ENCODE data around the gene LCE3C.

DNA sequence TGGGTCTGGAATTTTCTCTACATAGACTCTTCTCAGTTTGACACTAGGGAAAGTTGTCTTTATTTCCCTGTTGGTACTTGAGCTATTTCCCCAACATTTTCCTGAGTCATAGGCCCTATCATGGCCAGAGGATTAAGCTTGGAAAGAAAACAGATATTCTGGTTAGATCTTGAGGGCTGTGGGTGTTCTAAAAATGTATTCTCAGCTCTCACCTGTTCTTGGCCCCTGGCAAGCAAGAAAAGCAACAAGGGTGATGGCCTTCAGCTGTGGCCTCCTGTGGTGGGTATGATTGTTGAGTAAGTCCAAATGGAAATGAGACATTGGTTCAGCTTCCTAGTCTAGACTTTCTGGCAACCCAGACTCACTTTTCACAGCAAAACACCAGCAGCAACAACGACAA lies 40.3 kb downstream of the LCE3C start:
- TF ChIP-seq, protein P1, sequence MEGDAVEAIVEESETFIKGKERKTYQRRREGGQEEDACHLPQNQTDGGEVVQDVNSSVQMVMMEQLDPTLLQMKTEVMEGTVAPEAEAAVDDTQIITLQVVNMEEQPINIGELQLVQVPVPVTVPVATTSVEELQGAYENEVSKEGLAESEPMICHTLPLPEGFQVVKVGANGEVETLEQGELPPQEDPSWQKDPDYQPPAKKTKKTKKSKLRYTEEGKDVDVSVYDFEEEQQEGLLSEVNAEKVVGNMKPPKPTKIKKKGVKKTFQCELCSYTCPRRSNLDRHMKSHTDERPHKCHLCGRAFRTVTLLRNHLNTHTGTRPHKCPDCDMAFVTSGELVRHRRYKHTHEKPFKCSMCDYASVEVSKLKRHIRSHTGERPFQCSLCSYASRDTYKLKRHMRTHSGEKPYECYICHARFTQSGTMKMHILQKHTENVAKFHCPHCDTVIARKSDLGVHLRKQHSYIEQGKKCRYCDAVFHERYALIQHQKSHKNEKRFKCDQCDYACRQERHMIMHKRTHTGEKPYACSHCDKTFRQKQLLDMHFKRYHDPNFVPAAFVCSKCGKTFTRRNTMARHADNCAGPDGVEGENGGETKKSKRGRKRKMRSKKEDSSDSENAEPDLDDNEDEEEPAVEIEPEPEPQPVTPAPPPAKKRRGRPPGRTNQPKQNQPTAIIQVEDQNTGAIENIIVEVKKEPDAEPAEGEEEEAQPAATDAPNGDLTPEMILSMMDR (IDR thresholded peaks at IDR 0.05): no peak
- TF ChIP-seq, protein P2, sequence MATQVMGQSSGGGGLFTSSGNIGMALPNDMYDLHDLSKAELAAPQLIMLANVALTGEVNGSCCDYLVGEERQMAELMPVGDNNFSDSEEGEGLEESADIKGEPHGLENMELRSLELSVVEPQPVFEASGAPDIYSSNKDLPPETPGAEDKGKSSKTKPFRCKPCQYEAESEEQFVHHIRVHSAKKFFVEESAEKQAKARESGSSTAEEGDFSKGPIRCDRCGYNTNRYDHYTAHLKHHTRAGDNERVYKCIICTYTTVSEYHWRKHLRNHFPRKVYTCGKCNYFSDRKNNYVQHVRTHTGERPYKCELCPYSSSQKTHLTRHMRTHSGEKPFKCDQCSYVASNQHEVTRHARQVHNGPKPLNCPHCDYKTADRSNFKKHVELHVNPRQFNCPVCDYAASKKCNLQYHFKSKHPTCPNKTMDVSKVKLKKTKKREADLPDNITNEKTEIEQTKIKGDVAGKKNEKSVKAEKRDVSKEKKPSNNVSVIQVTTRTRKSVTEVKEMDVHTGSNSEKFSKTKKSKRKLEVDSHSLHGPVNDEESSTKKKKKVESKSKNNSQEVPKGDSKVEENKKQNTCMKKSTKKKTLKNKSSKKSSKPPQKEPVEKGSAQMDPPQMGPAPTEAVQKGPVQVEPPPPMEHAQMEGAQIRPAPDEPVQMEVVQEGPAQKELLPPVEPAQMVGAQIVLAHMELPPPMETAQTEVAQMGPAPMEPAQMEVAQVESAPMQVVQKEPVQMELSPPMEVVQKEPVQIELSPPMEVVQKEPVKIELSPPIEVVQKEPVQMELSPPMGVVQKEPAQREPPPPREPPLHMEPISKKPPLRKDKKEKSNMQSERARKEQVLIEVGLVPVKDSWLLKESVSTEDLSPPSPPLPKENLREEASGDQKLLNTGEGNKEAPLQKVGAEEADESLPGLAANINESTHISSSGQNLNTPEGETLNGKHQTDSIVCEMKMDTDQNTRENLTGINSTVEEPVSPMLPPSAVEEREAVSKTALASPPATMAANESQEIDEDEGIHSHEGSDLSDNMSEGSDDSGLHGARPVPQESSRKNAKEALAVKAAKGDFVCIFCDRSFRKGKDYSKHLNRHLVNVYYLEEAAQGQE (IDR thresholded peaks at IDR 0.05; ENCODE audit: insufficient read depth in 1 of 2, low read depth in 2 of 2, low read length in 1 of 2): no peak
- no peak for TF ChIP-seq SIN3A (IDR thresholded peaks at IDR 0.05; ENCODE audit: borderline replicate concordance, insufficient read depth, low read depth, low read length)

Data from Panc1 (cell line).